HCT116 (cell line): ENCODE data around the gene USP36. TPM values are rescaled to one million over a fixed set of nuclear protein-coding genes. Genes with fewer than 3 reads are reported as not detected.

Experiments
- ATAC-seq: fragments of 200-7000 bp; cut with Tn5 transposase; 2 replicates; pipeline ENCODE4 v1.9.1; 2020; ENCODE audit warnings: mild to moderate bottlenecking, moderate library complexity
- BruUV-seq: library from RNA; stranded (reverse); fragments of 400-500 nt; replicated peaks from 2 replicates; lab custom pipeline; 2021; lab: Mats Ljungman, UMichigan
- CTCF ChIA-PET: fragments of 300-600 bp; sonication (Branson Sonifier 250); formaldehyde crosslinking; loops from one replicate; lab custom pipeline; 2021; ENCODE audit warnings: antibody characterized with exemption; lab: Charles Lee
- POLR2A ChIA-PET: fragments of 300-600, 350-600 bp; sonication (Branson Sonifier 250); formaldehyde crosslinking; loops from one replicate; lab custom pipeline; 2021; ENCODE audit warnings: antibody characterized with exemption; lab: Charles Lee
- RAD21 ChIA-PET, 2 experiments: fragments of 300-600 bp; sonication (Branson Sonifier 250); formaldehyde crosslinking; loops; one replicate each; lab custom pipeline; 2023; ENCODE audit warnings: low total read pairs in 2 of 2; ENCODE audit not compliant: uncharacterized antibody in 2 of 2, unreplicated experiment in 2 of 2, low non-redundant PET in 1 of 2; lab: Charles Lee
- DNase-seq: peaks from one replicate; pipeline ENCODE4 v3.0.0-alpha.2; 2010; ENCODE audit warnings: low read depth, low spot score
- H2AFZ ChIP-seq: fragments of 200-600 bp; shearing (Covaris generic), sonication (generic); 2 replicates; pipeline ENCODE4 v1.6.1; 2017; ENCODE audit warnings: low read depth, mixed run types, mixed read lengths, antibody characterized with exemption, low read length; ENCODE audit not compliant: poor library complexity, severe bottlenecking
- H3K27ac ChIP-seq: 2 replicates; pipeline ENCODE4 v1.5.1; 2012; ENCODE audit warnings: low read depth, low read length
- H3K27me3 ChIP-seq: fragments of 200-600 bp; sonication (generic); 2 replicates; pipeline ENCODE4 v1.6.1; 2016; ENCODE audit warnings: mixed run types, low read length, mixed read lengths; ENCODE audit not compliant: insufficient read depth
- H3K36me3 ChIP-seq, 2 experiments: fragments of 200-500 bp in 1 of 2; fragments of 200-600 bp in 1 of 2; sonication (Bioruptor generic) in 1 of 2; sonication (generic) in 1 of 2; 2 replicates each; pipeline versions ENCODE4 v1.5.1 to v1.6.1; 2014 to 2016; ENCODE audit warnings: low read length in 2 of 2, inconsistent platforms in 1 of 2, mixed read lengths in 1 of 2, mixed run types in 1 of 2; ENCODE audit not compliant: insufficient read depth in 2 of 2, control insufficient read depth in 1 of 2
- H3K4me1 ChIP-seq, 2 experiments: fragments of 200-600 bp in 1 of 2; sonication (generic) in 1 of 2; 2 replicates each; pipeline versions ENCODE4 v1.5.1 to v1.6.1; 2012 to 2017; ENCODE audit warnings: low read length in 2 of 2, inconsistent platforms in 1 of 2, mild to moderate bottlenecking in 1 of 2, mixed read lengths in 1 of 2, mixed run types in 1 of 2, moderate library complexity in 1 of 2; ENCODE audit not compliant: insufficient read depth in 2 of 2, control insufficient read depth in 1 of 2
- H3K4me2 ChIP-seq: fragments of 200-600 bp; sonication (generic); 2 replicates; pipeline ENCODE4 v1.6.1; 2017; ENCODE audit warnings: mixed run types, low read length, mixed read lengths
- H3K4me3 ChIP-seq, 2 experiments: fragments of 200-600 bp in 1 of 2; sonication (generic) in 1 of 2; replicated peaks in 1 of 2; 2 replicates each; pipeline ENCODE4 v1.5.1; 2011 to 2016; ENCODE audit warnings: low read length in 2 of 2, control low read depth in 1 of 2, low read depth in 1 of 2, mild to moderate bottlenecking in 1 of 2, mixed read lengths in 1 of 2, mixed run types in 1 of 2
- H3K79me2 ChIP-seq: fragments of 200-600 bp; sonication (generic); 2 replicates; pipeline ENCODE4 v1.6.1; 2017; ENCODE audit warnings: mild to moderate bottlenecking, mixed run types, low read length, moderate library complexity, mixed read lengths; ENCODE audit not compliant: insufficient read depth
- H3K9ac ChIP-seq: fragments of 200-600 bp; sonication (generic); 2 replicates; pipeline ENCODE4 v1.6.1; 2016; ENCODE audit warnings: low read length, mixed read lengths
- H3K9me2 ChIP-seq: fragments of 200-600 bp; sonication (generic), shearing (Covaris generic); 2 replicates; pipeline ENCODE4 v1.6.1; 2017; ENCODE audit warnings: mixed run types, mild to moderate bottlenecking, moderate library complexity; ENCODE audit not compliant: insufficient read depth
- H3K9me3 ChIP-seq, 2 experiments: fragments of 200-500 bp in 1 of 2; fragments of 200-600 bp in 1 of 2; sonication (Bioruptor generic) in 1 of 2; sonication (generic) in 1 of 2; 2 replicates each; pipeline ENCODE4 v1.6.1; 2014 to 2017; ENCODE audit warnings: low read length in 2 of 2, mixed read lengths in 2 of 2, inconsistent platforms in 1 of 2, low read depth in 1 of 2, mild to moderate bottlenecking in 1 of 2, mixed run types in 1 of 2, moderate library complexity in 1 of 2; ENCODE audit not compliant: control insufficient read depth in 1 of 2, insufficient read depth in 1 of 2
- H4K20me1 ChIP-seq: fragments of 200-600 bp; sonication (generic), shearing (Covaris generic); 2 replicates; pipeline ENCODE4 v1.6.1; 2017; ENCODE audit warnings: mixed run types, mild to moderate bottlenecking, moderate library complexity; ENCODE audit not compliant: insufficient read depth
- ELF1 ChIP-seq: IDR thresholded peaks from 2 replicates; pipeline ENCODE4 v1.6.1; 2012; ENCODE audit warnings: low read depth, borderline replicate concordance
- REST ChIP-seq: IDR thresholded peaks from 2 replicates; pipeline ENCODE4 v1.6.1; 2012; ENCODE audit warnings: low read depth
- SRF ChIP-seq: IDR thresholded peaks from 2 replicates; pipeline ENCODE4 v1.6.1; 2012; ENCODE audit warnings: low read depth
- TCF7L2 ChIP-seq: IDR thresholded peaks from 2 replicates; pipeline ENCODE4 v1.7.0; 2011; ENCODE audit warnings: borderline replicate concordance, inconsistent platforms; ENCODE audit not compliant: insufficient read depth, insufficient read length; ENCODE audit errors: extremely low read depth
- intact Hi-C: fragments of 100-400 bp; cut with micrococcal nuclease; formaldehyde crosslinking; loops from 2 replicates; pipeline ENCODE4 v1.10.0; 2022
- total RNA-seq: library from RNA; stranded (reverse); gene quantifications from one replicate; pipeline ENCODE4 v1.2.1, GENCODE V29; 2021; ENCODE audit not compliant: unreplicated experiment

Gene USP36
- total RNA-seq, 1 experiment from 2014 or later = 104 TPM

- Histone ChIP-seq H3K9me3 (no peaks in the 10 kb centered on the region), H3K27ac (no peak overlapping the region), H3K4me3 (no peak overlapping the region), H3K9me2 (no peaks in the 10 kb centered on the region), H3K79me2 (peaks cover 41% of the 10 kb centered on the region), H4K20me1 (0 out of 2 replicates have a peak, but pooled peaks cover 4% of the 10 kb centered on the region), H3K4me2 (no peak overlapping the region), H3K9ac (no peak overlapping the region), H3K27me3 (no peaks in the 10 kb centered on the region), H3K36me3 (no peaks in the 10 kb centered on the region), H2AFZ (no peak overlapping the region), H3K4me1 (peaks cover 0 to 8% of the 10 kb centered on the region in 2 experiments; a peak in 1 of 4 replicates)
- no peak for TF ChIP-seq ELF1
- POLR2A ChIA-PET = no interaction called here
- BruUV-seq = no TSS peak
- RAD21 ChIA-PET = no interaction called here
- DNase-seq (no peak), ATAC-seq (no peak)
- CTCF ChIA-PET = no interaction called here
- intact Hi-C loops = no loop called here
Observed at GRCh38 chr17:78759969-78760352, 80.7 kb downstream of the USP36 start.

DNA sequence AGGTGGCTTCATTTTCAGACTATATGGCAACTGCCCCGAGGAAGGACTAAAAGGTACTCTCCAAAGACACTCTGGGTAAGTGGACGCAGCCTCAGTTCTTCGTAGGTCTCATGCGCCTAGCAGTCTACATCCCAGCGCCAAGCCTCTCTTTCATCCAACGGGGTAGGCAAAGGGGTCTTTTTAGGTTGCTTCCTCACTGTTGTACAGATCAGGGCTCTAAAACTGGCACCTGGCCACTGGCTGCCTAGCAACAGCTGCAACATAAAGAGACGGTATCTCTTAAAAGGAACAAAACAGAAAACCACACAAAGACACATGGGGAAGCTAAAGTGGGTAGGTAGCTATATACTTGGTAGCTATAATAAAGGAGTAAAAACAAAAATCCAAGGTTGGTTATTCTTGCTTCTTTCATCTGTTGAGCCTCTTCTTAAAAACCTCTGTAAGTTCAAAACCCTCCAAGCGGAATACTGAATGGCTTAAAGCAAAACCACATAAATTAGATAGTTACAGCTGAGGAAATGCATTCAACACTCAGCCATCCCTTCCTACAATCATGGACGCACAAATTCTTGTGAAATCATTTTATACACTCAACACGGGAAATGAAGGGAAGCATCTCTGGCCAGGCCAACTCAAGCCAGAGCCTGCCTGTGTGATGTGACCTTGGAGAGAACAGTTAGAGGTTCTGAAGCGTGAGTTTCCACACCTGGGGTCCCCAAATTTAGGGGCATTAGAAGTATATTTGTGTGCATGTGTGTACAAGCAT, 81.2 kb downstream of the USP36 start:
- DNase-seq (no peak), ATAC-seq (no peak)
- 0 out of 2 replicates have a peak, but pooled peaks cover 4% of the 10 kb centered on the region for H4K20me1 ChIP-seq
- H3K36me3 ChIP-seq = no peaks in the 10 kb centered on the region
- CTCF ChIA-PET = interaction anchor here (1.1 kb wide), 1 partner anchor 10 kb away, joined by 4 read pairs; no protein-coding TSS in a partner anchor
- H3K79me2 ChIP-seq = peaks cover 37% of the 10 kb centered on the region
- H3K27ac ChIP-seq = no peak overlapping the region
- no peak overlapping the region for H2AFZ ChIP-seq
- intact Hi-C loops = no loop called here
- no peaks in the 10 kb centered on the region for H3K27me3 ChIP-seq
- H3K4me1 ChIP-seq = peaks cover 0 to 2% of the 10 kb centered on the region in 2 experiments; a peak in 1 of 4 replicates
- H3K9ac ChIP-seq = no peak overlapping the region
- POLR2A ChIA-PET = no interaction called here
- no peak overlapping the region for H3K4me3 ChIP-seq
- no TSS peak for BruUV-seq
- no peaks in the 10 kb centered on the region for H3K9me2 ChIP-seq
- RAD21 ChIA-PET = no interaction called here
- H3K4me2 ChIP-seq = no peak overlapping the region
- H3K9me3 ChIP-seq = no peaks in the 10 kb centered on the region
- TF ChIP-seq REST (no peak), TCF7L2 (no peak), SRF (no peak)
- TF ChIP-seq, all 23 proteins: peak for 0
